Endothelial cell of umbilical vein (primary cell): ENCODE measurements around the gene GNAL. TPM values are rescaled to one million over a fixed set of nuclear protein-coding genes. Genes with fewer than 3 reads are reported as not detected.

Source experiments
- BruUV-seq: library from RNA; stranded (reverse); fragments of 400-500 nt; replicated peaks from 2 replicates; lab custom pipeline; 2021; lab: Mats Ljungman, UMichigan
- CTCF ChIA-PET: fragments of 300-600, 350-600 bp; sonication (Branson Sonifier 250); formaldehyde crosslinking; loops from one replicate; lab custom pipeline; 2021; ENCODE audit warnings: antibody characterized with exemption, inconsistent platforms; lab: Charles Lee
- POLR2A ChIA-PET: fragments of 300-600, 350-600 bp; sonication (Branson Sonifier 250); formaldehyde crosslinking; loops from one replicate; lab custom pipeline; 2021; ENCODE audit warnings: antibody characterized with exemption, inconsistent platforms; lab: Charles Lee
- DNase-seq: peaks from one replicate; pipeline ENCODE4 v3.0.0-alpha.2; 2011; ENCODE audit warnings: low read depth, low spot score
- FAIRE-seq: peaks from 2 replicates; lab custom pipeline; 2011; peaks lifted over from hg19 to GRCh38; lab: Jason Lieb, UNC
- H2AFZ ChIP-seq: 2 replicates; pipeline ENCODE4 v1.6.0; 2012; ENCODE audit warnings: low read depth, low read length, control low read depth, inconsistent platforms
- H3K27ac ChIP-seq: 2 replicates; pipeline ENCODE4 v1.5.1; 2011; ENCODE audit warnings: low read depth, mild to moderate bottlenecking, control low read depth, low read length, moderate library complexity; ENCODE audit not compliant: insufficient read depth
- H3K27me3 ChIP-seq, 2 experiments: 2 replicates each; pipeline versions ENCODE4 v1.6.0 to v1.6.1; 2011; ENCODE audit warnings: low read length in 2 of 2, mixed read lengths in 1 of 2; ENCODE audit not compliant: control insufficient read depth in 2 of 2, insufficient read depth in 2 of 2
- H3K36me3 ChIP-seq, 2 experiments: 2 replicates in 1 of 2; 3 replicates in 1 of 2; pipeline ENCODE4 v1.5.1; 2011; ENCODE audit warnings: low read length in 2 of 2, mild to moderate bottlenecking in 1 of 2, moderate library complexity in 1 of 2; ENCODE audit not compliant: control insufficient read depth in 2 of 2, insufficient read depth in 2 of 2; ENCODE audit errors: extremely low read depth in 1 of 2
- H3K4me1 ChIP-seq: 3 replicates; pipeline ENCODE4 v1.5.1; 2011; ENCODE audit warnings: mild to moderate bottlenecking, low read length; ENCODE audit not compliant: control insufficient read depth, insufficient read depth; ENCODE audit errors: extremely low read depth
- H3K4me2 ChIP-seq: 2 replicates; pipeline ENCODE4 v1.6.1; 2011; ENCODE audit warnings: low read length, control low read depth, mixed read lengths; ENCODE audit not compliant: insufficient read depth
- H3K4me3 ChIP-seq, 3 experiments: fragments of 200-600 bp in 1 of 3; sonication (generic), shearing (Covaris generic) in 1 of 3; replicated peaks in 1 of 3; 2 replicates each; pipeline ENCODE4 v1.5.1; 2011 to 2016; ENCODE audit warnings: control low read depth in 3 of 3, low read length in 3 of 3, mild to moderate bottlenecking in 2 of 3, inconsistent platforms in 1 of 3, low read depth in 1 of 3, moderate library complexity in 1 of 3; ENCODE audit not compliant: insufficient read depth in 1 of 3
- H3K79me2 ChIP-seq: 2 replicates; pipeline ENCODE4 v1.6.0; 2012; ENCODE audit warnings: low read length, inconsistent platforms; ENCODE audit not compliant: control insufficient read depth, insufficient read depth
- H3K9ac ChIP-seq: replicated peaks from 2 replicates; pipeline ENCODE3; 2011; ENCODE audit warnings: low read length, control low read depth; ENCODE audit not compliant: insufficient read depth; ENCODE audit errors: extremely low read depth
- H3K9me1 ChIP-seq: replicated peaks from 3 replicates; pipeline ENCODE4 v1.6.0; 2011; ENCODE audit warnings: mild to moderate bottlenecking, low read length; ENCODE audit not compliant: control insufficient read depth, insufficient read depth; ENCODE audit errors: extremely low read depth
- H3K9me3 ChIP-seq: replicated peaks from 2 replicates; pipeline ENCODE4 v1.5.1; 2012; ENCODE audit warnings: low read length, inconsistent platforms; ENCODE audit not compliant: control insufficient read depth, insufficient read depth
- H4K20me1 ChIP-seq: replicated peaks from 2 replicates; pipeline ENCODE3; 2011; ENCODE audit warnings: mild to moderate bottlenecking, low read length; ENCODE audit not compliant: control insufficient read depth, insufficient read depth; ENCODE audit errors: extremely low read depth
- EZH2 ChIP-seq: IDR thresholded peaks from 2 replicates; pipeline ENCODE4 v1.6.1; 2012; ENCODE audit warnings: borderline replicate concordance, low read depth, mild to moderate bottlenecking, moderate library complexity, low read length, inconsistent platforms; ENCODE audit not compliant: severe bottlenecking
- FOS ChIP-seq: IDR thresholded peaks from 2 replicates; pipeline ENCODE4 v1.6.1; 2011; ENCODE audit warnings: mild to moderate bottlenecking, low read length, moderate library complexity, borderline replicate concordance; ENCODE audit not compliant: insufficient read depth
- GATA2 ChIP-seq: IDR thresholded peaks from 2 replicates; pipeline ENCODE4 v1.7.0; 2011; ENCODE audit warnings: low read depth, mild to moderate bottlenecking, moderate library complexity, mixed read lengths, low read length; ENCODE audit not compliant: insufficient read length, insufficient read depth
- JUN ChIP-seq: IDR thresholded peaks from 2 replicates; pipeline ENCODE4 v1.6.1; 2011; ENCODE audit warnings: borderline replicate concordance, low read depth; ENCODE audit not compliant: insufficient read length, insufficient read depth
- MYC ChIP-seq: IDR thresholded peaks from one replicate; pipeline ENCODE4 v1.6.1; 2011; ENCODE audit warnings: mild to moderate bottlenecking, low read depth, low read length
- POLR2A ChIP-seq: IDR thresholded peaks from 2 replicates; pipeline ENCODE4 v1.6.1; 2012; ENCODE audit warnings: low read depth, mild to moderate bottlenecking, control low read depth, low read length
- POLR2AphosphoS5 ChIP-seq: IDR thresholded peaks from 2 replicates; pipeline ENCODE4 v1.6.1; 2012; ENCODE audit warnings: low read depth, mild to moderate bottlenecking, control low read depth, low read length, moderate library complexity; ENCODE audit not compliant: insufficient read depth
- dilution Hi-C: fragments of 300-500 bp; cut with MboI; formaldehyde crosslinking; loops from one replicate; pipeline ENCODE4 v1.15.0; 2019; ENCODE audit warnings: low sequenced_read_pairs; ENCODE audit not compliant: extremely low pct_ligation_motif_present
- intact Hi-C: fragments of 100-400 bp; cut with micrococcal nuclease; formaldehyde crosslinking; loops from one replicate; pipeline ENCODE4 v1.10.0; 2022
- polyA plus RNA-seq, 4 experiments: library from polyadenylated mRNA; depleted of rRNA in 3 of 4; stranded (reverse) in 3 of 4; unstranded in 1 of 4; fragments of >200 nt; gene quantifications; 2 replicates each; pipeline versions ENCODE4 v1.2.1 to v1.2.3, GENCODE V29; 2011 to 2012; ENCODE audit warnings: missing spikeins in 1 of 4
- total RNA-seq: library from RNA; stranded (reverse); gene quantifications from 2 replicates; pipeline ENCODE4 v1.2.3, GENCODE V29; 2021
- TF ChIP-seq, protein P1 (sequence below), 2 donors: IDR thresholded peaks; 1 replicate in 1 of 2; 2 replicates in 1 of 2; pipeline ENCODE4 v1.5.1; 2011; ENCODE audit warnings: low read length in 2 of 2, mild to moderate bottlenecking in 2 of 2, moderate library complexity in 2 of 2, control low read depth in 1 of 2, inconsistent platforms in 1 of 2, low read depth in 1 of 2; ENCODE audit not compliant: insufficient read depth in 1 of 2; ENCODE audit errors: extremely low read depth in 1 of 2
- TF ChIP-seq, protein P2 (sequence below): IDR thresholded peaks from 2 replicates; pipeline ENCODE4 v1.6.1; 2011; ENCODE audit not compliant: insufficient read depth, insufficient read length

GNAL gene
- total and polyA plus RNA-seq, 2 donors (not counting 3 experiments of a cell fraction or from before 2014, with no cell fraction given), result 0.07 to 0.73 TPM

DNA sequence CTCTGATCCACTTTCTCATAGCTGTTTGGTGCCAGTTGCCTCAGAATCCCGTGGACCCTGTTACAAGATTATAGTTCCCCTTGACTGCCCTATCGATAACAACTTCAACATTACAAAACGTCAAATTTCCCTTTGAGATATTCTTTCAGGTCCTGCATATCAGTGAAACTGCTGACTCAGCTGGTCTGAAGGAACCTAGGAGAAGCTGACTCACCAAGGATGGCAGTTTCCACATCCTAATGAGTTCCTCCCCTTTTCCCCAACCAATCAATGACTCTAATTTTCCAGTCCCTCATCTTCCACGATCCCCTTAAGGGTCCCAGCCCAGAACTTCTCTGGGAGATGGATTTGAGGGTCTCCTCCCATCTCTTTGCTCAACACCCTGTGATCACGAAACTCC is 27.6 kb upstream of the GNAL start:
- Histone ChIP-seq H3K27ac (no peak overlapping the region), H3K4me1 (no peaks in the 10 kb centered on the region), H3K4me2 (no peak overlapping the region), H3K36me3 (no peaks in the 10 kb centered on the region), H2AFZ (no peak overlapping the region), H3K9ac (no peak overlapping the region), H3K27me3 (no peaks in the 10 kb centered on the region), H3K4me3 (no peak overlapping the region), H3K79me2 (no peaks in the 10 kb centered on the region), H4K20me1 (no peaks in the 10 kb centered on the region), H3K9me1 (no peaks in the 10 kb centered on the region), H3K9me3 (no peaks in the 10 kb centered on the region)
- CTCF ChIA-PET, result no interaction called here
- POLR2A ChIA-PET, result no interaction called here
- no TSS peak for BruUV-seq
- DNase-seq (no peak), FAIRE-seq (no peak)
- intact Hi-C loops, result no loop called here
- dilution Hi-C loops, result no loop called here
- TF ChIP-seq POLR2A, result no peak
- no peak for TF ChIP-seq EZH2
- no peak for TF ChIP-seq FOS
- TF ChIP-seq, protein P1, sequence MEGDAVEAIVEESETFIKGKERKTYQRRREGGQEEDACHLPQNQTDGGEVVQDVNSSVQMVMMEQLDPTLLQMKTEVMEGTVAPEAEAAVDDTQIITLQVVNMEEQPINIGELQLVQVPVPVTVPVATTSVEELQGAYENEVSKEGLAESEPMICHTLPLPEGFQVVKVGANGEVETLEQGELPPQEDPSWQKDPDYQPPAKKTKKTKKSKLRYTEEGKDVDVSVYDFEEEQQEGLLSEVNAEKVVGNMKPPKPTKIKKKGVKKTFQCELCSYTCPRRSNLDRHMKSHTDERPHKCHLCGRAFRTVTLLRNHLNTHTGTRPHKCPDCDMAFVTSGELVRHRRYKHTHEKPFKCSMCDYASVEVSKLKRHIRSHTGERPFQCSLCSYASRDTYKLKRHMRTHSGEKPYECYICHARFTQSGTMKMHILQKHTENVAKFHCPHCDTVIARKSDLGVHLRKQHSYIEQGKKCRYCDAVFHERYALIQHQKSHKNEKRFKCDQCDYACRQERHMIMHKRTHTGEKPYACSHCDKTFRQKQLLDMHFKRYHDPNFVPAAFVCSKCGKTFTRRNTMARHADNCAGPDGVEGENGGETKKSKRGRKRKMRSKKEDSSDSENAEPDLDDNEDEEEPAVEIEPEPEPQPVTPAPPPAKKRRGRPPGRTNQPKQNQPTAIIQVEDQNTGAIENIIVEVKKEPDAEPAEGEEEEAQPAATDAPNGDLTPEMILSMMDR (IDR thresholded peaks at IDR 0.05; ENCODE audit: extremely low read depth in 1 of 2, insufficient read depth in 1 of 2, low read depth in 1 of 2, low read length in 2 of 2), result no peak
- no peak for TF ChIP-seq JUN
- TF ChIP-seq GATA2, result no peak
- TF ChIP-seq, protein P2, sequence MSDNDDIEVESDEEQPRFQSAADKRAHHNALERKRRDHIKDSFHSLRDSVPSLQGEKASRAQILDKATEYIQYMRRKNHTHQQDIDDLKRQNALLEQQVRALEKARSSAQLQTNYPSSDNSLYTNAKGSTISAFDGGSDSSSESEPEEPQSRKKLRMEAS, result no peak
- TF ChIP-seq POLR2AphosphoS5, result no peak
- no peak for TF ChIP-seq MYC
